ENCODE data around the gene ADAMTS1. TPM values are rescaled to one million over a fixed set of nuclear protein-coding genes. Genes with fewer than 3 reads are reported as not detected.

The ADAMTS1 gene
- total and polyA plus RNA-seq, 2 of the 13 experiments (the other 11 are each of a cell fraction or from before 2014, with no cell fraction given), result 0.02 to 0.11 TPM

- TF ChIP-seq ZBTB40 (IDR thresholded peaks at IDR 0.05) (no peak), ZBTB40 (CRISPR knock-in tag; IDR thresholded peaks at IDR 0.05) (peak; percentile 87), ISX (CRISPR knock-in tag; conservative IDR thresholded peaks at IDR 0.05) (no peak)
Observed at GRCh38 chr21:26851109-26851944, 6.1 kb upstream of the ADAMTS1 start (continued).

Data from HepG2 (cell line).